ENCODE measurements around the gene KAT8. TPM values are rescaled to one million over a fixed set of nuclear protein-coding genes. Genes with fewer than 3 reads are reported as not detected.
A peak's percentile ranks its signal among the peaks of the same experiment; 100 is the strongest.
"Not testable (repeated sequence)": the region's sequence is repeated elsewhere in the genome, so short reads cannot be mapped to it uniquely, and the experiment has no call there.

The KAT8 gene
- total RNA-seq, 1 donor from 2014 or later = 33.5 TPM

DNA sequence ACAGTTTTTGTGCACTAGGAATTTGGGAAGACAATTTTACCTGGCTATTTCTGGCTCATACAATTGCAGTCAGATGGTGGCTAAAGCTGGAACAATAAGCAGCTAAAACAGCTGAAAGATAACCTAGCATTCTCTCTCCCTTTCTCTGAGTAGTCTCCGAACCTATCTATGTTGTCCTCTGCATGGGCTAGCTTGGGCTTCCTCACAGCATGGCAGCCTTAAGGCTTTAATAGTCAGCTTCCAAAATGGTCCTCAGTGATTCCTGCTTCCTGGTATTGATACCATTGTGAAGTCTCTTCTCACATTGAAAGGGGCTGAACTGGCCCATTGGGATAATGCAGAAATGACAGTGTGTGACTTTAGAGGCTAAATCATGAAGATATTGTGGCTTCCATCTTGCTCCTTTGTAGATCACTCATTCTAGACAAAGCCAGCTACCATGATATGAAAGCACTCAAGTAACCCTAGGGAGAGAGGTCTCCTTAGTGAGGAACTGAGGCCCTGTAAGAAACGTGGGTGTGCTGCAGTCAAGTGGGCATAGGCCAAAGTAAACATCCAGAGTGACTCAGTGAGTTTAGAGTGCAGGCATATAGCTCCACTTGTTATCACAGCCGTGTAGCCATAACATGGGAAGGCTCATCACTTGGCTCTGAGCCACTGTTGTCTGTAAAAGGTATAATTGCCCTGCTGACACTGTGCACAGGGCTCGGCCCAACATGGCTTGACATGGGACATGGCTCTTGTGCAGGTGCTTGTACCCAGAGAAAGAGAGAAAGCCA lies 17.4 kb upstream of the KAT8 start:
- Histone ChIP-seq H3K79me2 (ENCODE audit: insufficient read depth, low read length) (no peaks in the 10 kb centered on the region), H3K4me1 (ENCODE audit: insufficient read depth, low read length) (peaks cover 5% of the 10 kb centered on the region), H2AFZ (ENCODE audit: low read depth, low read length) (no peak overlapping the region), H3K4me2 (ENCODE audit: low read length) (peak overlapping the region; percentile 0), H3K27ac (ENCODE audit: low read depth, low read length) (no peak overlapping the region), H3K36me3 (ENCODE audit: insufficient read depth, low read length) (no peaks in the 10 kb centered on the region), H3K27me3 (ENCODE audit: insufficient read depth, low read length) (no peaks in the 10 kb centered on the region), H3K4me3 (ENCODE audit: insufficient read depth, low read depth, low read length) (no peak overlapping the region), H3K9ac (ENCODE audit: low read length) (no peak overlapping the region), H3K9me3 (ENCODE audit: insufficient read depth, low read depth, low read length) (no peaks in the 10 kb centered on the region), H4K20me1 (ENCODE audit: insufficient read depth, low read length) (no peaks in the 10 kb centered on the region)
- H3K4me3 Mint-ChIP-seq (ENCODE audit: unreplicated experiment) = no peak overlapping the region
- FAIRE-seq = no peak
- no peak overlapping the region for H3K27ac Mint-ChIP-seq (ENCODE audit: unreplicated experiment)
- peaks cover 8% of the 10 kb centered on the region for H3K9me3 Mint-ChIP-seq (ENCODE audit: unreplicated experiment)
- TF ChIP-seq, protein P1, sequence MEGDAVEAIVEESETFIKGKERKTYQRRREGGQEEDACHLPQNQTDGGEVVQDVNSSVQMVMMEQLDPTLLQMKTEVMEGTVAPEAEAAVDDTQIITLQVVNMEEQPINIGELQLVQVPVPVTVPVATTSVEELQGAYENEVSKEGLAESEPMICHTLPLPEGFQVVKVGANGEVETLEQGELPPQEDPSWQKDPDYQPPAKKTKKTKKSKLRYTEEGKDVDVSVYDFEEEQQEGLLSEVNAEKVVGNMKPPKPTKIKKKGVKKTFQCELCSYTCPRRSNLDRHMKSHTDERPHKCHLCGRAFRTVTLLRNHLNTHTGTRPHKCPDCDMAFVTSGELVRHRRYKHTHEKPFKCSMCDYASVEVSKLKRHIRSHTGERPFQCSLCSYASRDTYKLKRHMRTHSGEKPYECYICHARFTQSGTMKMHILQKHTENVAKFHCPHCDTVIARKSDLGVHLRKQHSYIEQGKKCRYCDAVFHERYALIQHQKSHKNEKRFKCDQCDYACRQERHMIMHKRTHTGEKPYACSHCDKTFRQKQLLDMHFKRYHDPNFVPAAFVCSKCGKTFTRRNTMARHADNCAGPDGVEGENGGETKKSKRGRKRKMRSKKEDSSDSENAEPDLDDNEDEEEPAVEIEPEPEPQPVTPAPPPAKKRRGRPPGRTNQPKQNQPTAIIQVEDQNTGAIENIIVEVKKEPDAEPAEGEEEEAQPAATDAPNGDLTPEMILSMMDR (IDR thresholded peaks at IDR 0.05; ENCODE audit: insufficient read depth, low read depth, low read length) = no peak
- TF ChIP-seq EZH2 (IDR thresholded peaks at IDR 0.05; ENCODE audit: insufficient read depth, low read length) = no peak
- H3K36me3 Mint-ChIP-seq (ENCODE audit: low read depth, unreplicated experiment) = no peaks in the 10 kb centered on the region
- peaks cover 3% of the 10 kb centered on the region for H3K4me1 Mint-ChIP-seq (ENCODE audit: low read depth, unreplicated experiment)
- no peaks in the 10 kb centered on the region for H3K27me3 Mint-ChIP-seq (ENCODE audit: low read depth, unreplicated experiment)
- DNase-seq (ENCODE audit: low read depth) = peak; percentile 44

DNA sequence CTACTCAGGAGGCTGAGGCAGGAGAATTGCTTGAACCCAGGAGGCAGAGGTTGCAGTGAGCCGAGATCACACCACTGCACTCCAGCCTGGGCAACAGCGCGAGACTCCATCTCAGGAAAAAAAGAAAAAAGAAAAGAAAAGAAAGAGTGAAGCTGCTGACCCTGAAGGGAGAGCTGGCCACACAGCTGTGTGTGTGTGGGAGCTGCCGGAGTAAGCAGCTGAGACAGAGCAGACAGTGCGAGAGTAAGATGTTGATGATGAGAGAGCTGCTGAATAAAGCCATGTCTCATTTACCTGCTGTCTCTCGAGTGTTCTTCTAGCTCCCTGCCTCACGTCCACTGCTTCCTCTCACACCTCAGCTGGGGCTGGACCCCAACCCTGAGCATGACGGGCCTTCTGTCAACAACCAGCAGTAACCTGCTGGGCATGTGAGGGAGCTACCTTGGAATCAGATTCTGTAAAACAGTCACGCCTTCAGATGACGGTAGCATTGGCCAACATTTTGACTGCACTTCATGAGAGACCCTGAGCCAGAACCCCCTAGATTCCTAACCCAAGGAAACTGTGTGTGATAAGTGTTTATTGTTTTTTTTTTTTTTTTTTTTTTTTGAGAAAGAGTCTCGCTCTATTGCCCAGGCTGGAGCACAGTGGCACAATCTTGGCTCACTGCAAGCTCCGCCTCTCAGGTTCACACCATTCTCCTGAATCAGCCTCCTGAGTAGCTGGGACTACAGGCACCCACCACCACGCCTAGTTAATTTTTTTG lies 16.4 kb upstream of the KAT8 start:
- H3K4me3 Mint-ChIP-seq (ENCODE audit: unreplicated experiment); H3K27me3 Mint-ChIP-seq (ENCODE audit: low read depth, unreplicated experiment); H3K9me3 ChIP-seq (ENCODE audit: insufficient read depth, low read depth, low read length); H3K9ac ChIP-seq (ENCODE audit: low read length); H2AFZ ChIP-seq (ENCODE audit: low read depth, low read length); H4K20me1 ChIP-seq (ENCODE audit: insufficient read depth, low read length); DNase-seq (ENCODE audit: low read depth); H3K36me3 ChIP-seq (ENCODE audit: insufficient read depth, low read length); H3K27me3 ChIP-seq (ENCODE audit: insufficient read depth, low read length); H3K79me2 ChIP-seq (ENCODE audit: insufficient read depth, low read length); H3K27ac ChIP-seq (ENCODE audit: low read depth, low read length); H3K4me2 ChIP-seq (ENCODE audit: low read length); H3K9me3 Mint-ChIP-seq (ENCODE audit: unreplicated experiment); H3K36me3 Mint-ChIP-seq (ENCODE audit: low read depth, unreplicated experiment); H3K4me1 Mint-ChIP-seq (ENCODE audit: low read depth, unreplicated experiment); FAIRE-seq; H3K4me3 ChIP-seq (ENCODE audit: insufficient read depth, low read depth, low read length); H3K27ac Mint-ChIP-seq (ENCODE audit: unreplicated experiment); H3K4me1 ChIP-seq (ENCODE audit: insufficient read depth, low read length): not testable (repeated sequence)

DNA sequence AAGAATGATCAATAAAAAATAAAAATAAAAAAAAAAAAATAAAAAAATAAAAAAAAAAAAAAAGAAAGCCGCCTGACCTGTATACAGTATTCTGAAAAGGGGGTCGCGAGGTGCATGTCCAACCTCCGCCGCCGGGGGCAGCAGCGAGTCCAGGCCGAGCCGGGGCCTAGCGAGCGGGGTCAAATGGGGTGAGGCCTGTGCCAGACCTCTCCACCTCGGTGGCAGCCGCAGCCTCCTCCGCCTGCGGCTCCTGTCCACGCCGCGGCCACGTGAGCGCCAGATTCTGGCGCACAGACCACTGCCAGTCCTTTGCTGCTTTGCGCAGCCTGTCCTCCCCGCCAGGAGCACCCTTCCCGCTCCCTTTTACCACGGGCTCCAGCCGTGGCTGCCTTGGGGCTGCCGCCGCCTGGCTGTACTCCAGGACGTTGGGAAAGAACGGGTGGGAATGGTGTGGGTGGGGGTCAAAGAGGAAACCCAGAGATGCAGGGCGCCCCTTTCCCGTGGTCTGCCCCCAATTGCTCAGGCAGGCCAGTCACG lies 11.7 kb upstream of the KAT8 start:
- peak overlapping the region; percentile 86 for H2AFZ ChIP-seq (ENCODE audit: low read depth, low read length)
- FAIRE-seq = no peak
- H3K27ac Mint-ChIP-seq (ENCODE audit: unreplicated experiment) = no peak overlapping the region

More for the DNA sequence above, 11.7 kb upstream of the KAT8 start:
- Mint-ChIP-seq H3K27me3 (ENCODE audit: low read depth, unreplicated experiment) (no peaks in the 10 kb centered on the region), H3K4me1 (ENCODE audit: low read depth, unreplicated experiment) (peaks cover 5% of the 10 kb centered on the region), H3K4me3 (ENCODE audit: unreplicated experiment) (no peak overlapping the region), H3K36me3 (ENCODE audit: low read depth, unreplicated experiment) (peaks cover 9% of the 10 kb centered on the region), H3K9me3 (ENCODE audit: unreplicated experiment) (no peaks in the 10 kb centered on the region)
- DNase-seq (ENCODE audit: low read depth) = no peak
- Histone ChIP-seq H3K27ac (ENCODE audit: low read depth, low read length) (no peak overlapping the region), H3K9ac (ENCODE audit: low read length) (no peak overlapping the region), H3K36me3 (ENCODE audit: insufficient read depth, low read length) (no peaks in the 10 kb centered on the region), H3K4me1 (ENCODE audit: insufficient read depth, low read length) (peaks cover 9% of the 10 kb centered on the region), H3K4me3 (ENCODE audit: insufficient read depth, low read depth, low read length) (no peak overlapping the region), H4K20me1 (ENCODE audit: insufficient read depth, low read length) (no peaks in the 10 kb centered on the region), H3K79me2 (ENCODE audit: insufficient read depth, low read length) (peaks cover 20% of the 10 kb centered on the region), H3K4me2 (ENCODE audit: low read length) (peak overlapping the region; percentile 33), H3K27me3 (ENCODE audit: insufficient read depth, low read length) (no peaks in the 10 kb centered on the region), H3K9me3 (ENCODE audit: insufficient read depth, low read depth, low read length) (no peaks in the 10 kb centered on the region)
- TF ChIP-seq, protein P1 (IDR thresholded peaks at IDR 0.05; ENCODE audit: insufficient read depth, low read depth, low read length) = peak; percentile 36
- no peak for TF ChIP-seq EZH2 (IDR thresholded peaks at IDR 0.05; ENCODE audit: insufficient read depth, low read length)
